GM18519 (cell line): ENCODE results near the gene ATE1.
"Not testable (repeated sequence)": the region's sequence is repeated elsewhere in the genome, so short reads cannot be mapped to it uniquely, and the experiment has no call there.

ENCODE experiments used
- ATAC-seq: cut with Tn5 transposase; IDR thresholded peaks from one replicate; pipeline ENCODE4 v1.9.1; 2021; ENCODE audit warnings: mild to moderate bottlenecking, moderate library complexity; ENCODE audit not compliant: unreplicated experiment, low FRiP score

The ATE1 gene

GRCh38 chr10:121930268-121931085 is 2.6 kb upstream of the ATE1 start:
- ATAC-seq: not testable (repeated sequence)

DNA sequence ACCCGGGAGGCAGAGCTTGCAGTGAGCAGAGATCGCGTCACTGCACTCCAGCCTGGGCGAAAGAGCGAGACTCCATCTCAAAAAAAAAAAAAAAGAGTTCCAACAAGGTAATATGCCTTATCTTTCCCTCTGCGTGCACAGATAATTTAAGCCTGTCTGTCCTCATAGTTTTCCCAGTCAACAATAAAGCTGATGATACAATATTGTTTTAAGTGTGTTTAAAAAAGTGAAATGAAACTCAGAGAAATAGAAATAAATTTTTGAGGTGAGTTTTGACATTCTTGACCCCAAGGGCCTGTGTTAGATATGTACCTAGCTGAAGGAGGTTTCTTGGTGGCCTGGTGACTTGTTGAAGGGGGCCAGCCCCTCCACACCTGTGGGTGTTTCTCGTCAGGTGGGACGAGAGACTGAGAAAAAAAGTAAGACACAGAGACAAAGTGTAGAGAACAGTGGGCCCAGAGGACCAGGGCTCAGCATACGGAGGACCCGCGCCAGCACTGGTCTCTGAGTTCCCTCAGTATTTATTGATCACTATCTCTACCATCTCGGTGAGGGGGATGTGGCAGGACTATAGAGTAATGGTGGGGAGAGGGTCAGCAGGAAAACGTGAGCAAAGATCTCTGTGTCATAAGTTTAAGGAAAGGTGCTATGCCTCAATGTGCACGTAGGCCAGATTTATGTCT is 1.9 kb upstream of the ATE1 start:
- not testable (repeated sequence) for ATAC-seq

GRCh38 chr10:121928528-121928884 is 675 bp upstream of the ATE1 start:
- peak; percentile 19 for ATAC-seq

GRCh38 chr10:121927318-121927840 is 452 bp downstream of the ATE1 start:
- ATAC-seq: peak; percentile 26

GRCh38 chr10:121926671-121927317 is 1.0 kb downstream of the ATE1 start:
- no peak for ATAC-seq

DNA sequence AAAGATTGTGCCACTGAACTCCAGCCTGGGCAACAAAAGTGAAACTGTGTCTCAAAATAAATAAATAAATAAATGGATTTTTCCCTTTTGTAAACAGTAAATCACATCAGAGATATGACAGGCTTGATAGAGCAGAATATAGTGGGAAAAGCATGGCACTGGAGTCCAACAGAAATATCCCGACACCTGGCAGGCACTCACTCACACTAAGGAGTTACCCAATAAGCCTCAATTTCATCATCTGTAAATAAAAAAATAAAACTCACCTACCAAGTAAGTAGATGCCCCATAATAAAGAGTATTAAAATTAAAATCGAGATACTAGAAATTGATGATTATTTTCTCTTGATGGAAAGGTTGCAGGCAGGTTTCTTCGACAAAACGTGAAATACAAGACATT is 1.7 kb downstream of the ATE1 start:
- ATAC-seq: no peak

GRCh38 chr10:121921238-121921931 is 6.4 kb downstream of the ATE1 start:
- no peak for ATAC-seq

GRCh38 chr10:121919666-121920065 is 8.2 kb downstream of the ATE1 start:
- ATAC-seq: no peak

DNA sequence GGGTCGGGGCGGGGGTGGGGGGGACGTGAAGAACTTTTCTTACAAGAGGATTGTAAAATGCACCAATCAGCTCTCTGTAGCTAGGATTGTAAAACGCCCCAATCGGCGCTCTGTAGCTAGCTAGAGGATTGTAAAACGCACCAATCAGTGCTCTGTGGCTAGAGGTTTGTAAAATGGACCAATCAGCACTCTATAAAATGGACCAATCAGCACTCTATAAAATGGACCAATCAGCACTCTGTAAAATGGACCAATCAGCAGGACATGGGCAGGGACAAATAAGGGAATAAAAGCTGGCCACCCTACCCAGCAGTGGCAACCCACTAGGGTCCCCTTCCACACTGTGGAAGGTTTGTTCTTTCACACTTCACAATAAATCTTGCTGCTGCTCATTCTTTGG is 9.0 kb downstream of the ATE1 start:
- ATAC-seq: not testable (repeated sequence)

GRCh38 chr10:121914661-121915060 is 13.2 kb downstream of the ATE1 start:
- no peak for ATAC-seq

GRCh38 chr10:121911421-121911697 is 16.5 kb downstream of the ATE1 start:
- no peak for ATAC-seq

GRCh38 chr10:121910673-121911420 is 17.0 kb downstream of the ATE1 start:
- peak; percentile 44 for ATAC-seq

DNA sequence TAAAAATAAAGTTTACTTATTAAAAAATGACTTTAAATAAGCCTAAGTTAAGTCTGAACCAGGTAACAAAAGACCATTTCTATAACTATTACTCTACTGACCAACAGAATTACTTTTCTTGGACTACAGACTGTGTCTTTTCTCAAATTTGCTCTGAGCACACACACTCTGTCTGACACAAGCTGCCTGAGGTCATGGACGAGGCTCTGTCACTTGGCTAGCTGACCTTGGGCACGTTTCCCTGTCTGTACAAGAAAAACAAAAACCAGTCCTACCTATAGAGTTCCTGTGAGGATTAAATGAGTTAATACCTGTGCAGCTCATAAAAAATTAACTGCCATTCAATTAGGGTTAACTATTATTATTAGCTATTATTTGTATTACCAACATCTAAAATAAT is 22.9 kb downstream of the ATE1 start:
- ATAC-seq: no peak

- ATAC-seq: peak; percentile 83
Measured at GRCh38 chr10:121900443-121901174, 27.2 kb downstream of the ATE1 start.

DNA sequence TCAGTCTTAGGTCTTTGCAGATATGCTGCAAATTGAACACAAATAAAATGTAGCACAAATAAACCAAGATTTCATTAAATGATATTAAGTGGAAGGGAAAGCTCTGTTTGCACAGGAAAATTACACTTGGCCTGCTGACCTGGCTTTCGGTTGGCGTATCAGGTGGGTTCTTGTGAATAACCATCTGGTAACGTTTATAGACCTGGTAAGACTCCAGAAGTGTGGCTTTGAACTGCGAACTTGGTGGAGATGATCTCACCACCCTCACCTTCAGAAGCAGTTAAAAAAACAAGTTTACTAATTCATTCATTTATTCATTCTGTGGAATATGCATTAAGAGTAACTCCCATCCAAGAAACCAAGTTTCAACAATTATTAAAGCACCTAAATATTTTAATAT is 28.1 kb downstream of the ATE1 start:
- ATAC-seq: no peak

DNA sequence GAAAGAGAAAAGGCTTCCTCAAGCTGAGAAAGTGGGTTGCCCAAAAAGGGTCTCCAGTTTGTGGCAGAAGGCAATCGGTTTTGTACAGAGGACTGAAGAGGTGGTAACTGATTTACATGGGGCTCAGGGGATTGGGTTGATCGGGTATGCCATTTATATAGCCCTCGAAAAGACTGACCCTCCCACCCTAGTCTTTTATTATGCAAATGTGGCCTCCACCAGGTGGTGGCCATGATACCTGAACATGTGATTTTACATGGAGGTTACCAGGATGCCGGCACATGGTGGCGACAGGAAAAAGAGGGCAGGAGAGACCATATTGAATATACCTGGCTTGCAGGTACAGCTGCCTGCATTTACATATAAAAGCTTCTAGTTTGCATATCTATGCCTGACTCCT is 36.7 kb downstream of the ATE1 start:
- ATAC-seq: no peak

GRCh38 chr10:121889212-121889611 is 38.6 kb downstream of the ATE1 start:
- ATAC-seq: no peak

GRCh38 chr10:121886997-121887622 is 40.7 kb downstream of the ATE1 start:
- no peak for ATAC-seq

DNA sequence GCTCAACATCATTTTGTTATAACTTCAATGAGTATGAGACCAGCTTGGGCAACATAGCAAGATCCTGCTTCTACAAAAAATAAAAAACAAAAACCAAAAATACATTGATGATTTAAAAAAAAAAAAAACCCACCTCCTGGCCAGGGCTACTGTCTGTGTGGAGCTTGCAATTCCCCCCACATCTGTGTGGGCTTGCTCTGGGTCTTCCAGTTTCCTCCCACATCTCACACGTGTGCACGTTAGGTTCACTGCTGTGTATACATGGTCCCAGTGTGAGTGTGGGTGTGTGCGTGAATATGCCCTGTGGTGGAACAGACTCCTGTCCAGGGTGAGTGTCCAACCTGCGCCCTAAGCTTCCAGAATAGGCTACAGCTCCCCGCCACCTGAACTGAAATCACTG is 41.6 kb downstream of the ATE1 start:
- no peak for ATAC-seq
